DOHH2 (cell line): ENCODE measurements around the gene ZNF384.

Experiments
- H3F3A ChIP-seq: fragments of 200-600 bp; sonication (generic), shearing (Covaris generic); 2 replicates; pipeline ENCODE4 v1.6.0; 2016; ENCODE audit warnings: antibody characterized with exemption, mild to moderate bottlenecking; ENCODE audit not compliant: control insufficient read depth, insufficient read depth
- H3K27ac ChIP-seq: fragments of 200-600 bp; sonication (generic); 2 replicates; pipeline ENCODE4 v1.5.1; 2014; ENCODE audit warnings: low read depth, mild to moderate bottlenecking, low read length, moderate library complexity
- H3K27me3 ChIP-seq: fragments of 200-600 bp; sonication (generic); 2 replicates; pipeline ENCODE4 v1.6.1; 2014; ENCODE audit warnings: mild to moderate bottlenecking, low read length, mixed read lengths; ENCODE audit not compliant: control insufficient read depth
- H3K36me3 ChIP-seq: fragments of 200-600 bp; sonication (generic); 2 replicates; pipeline ENCODE4 v1.6.1; 2014; ENCODE audit warnings: mild to moderate bottlenecking, low read length, moderate library complexity, mixed read lengths; ENCODE audit not compliant: control insufficient read depth
- H3K4me1 ChIP-seq: fragments of 200-600 bp; sonication (generic); 2 replicates; pipeline ENCODE4 v1.6.1; 2014; ENCODE audit warnings: mild to moderate bottlenecking, low read length, mixed read lengths; ENCODE audit not compliant: control insufficient read depth
- H3K4me2 ChIP-seq: fragments of 200-600 bp; sonication (generic); 2 replicates; pipeline ENCODE4 v1.6.0; 2014; ENCODE audit warnings: mild to moderate bottlenecking, low read length, moderate library complexity
- H3K4me3 ChIP-seq: fragments of 200-600 bp; sonication (generic); 2 replicates; pipeline ENCODE4 v1.5.1; 2014; ENCODE audit warnings: mild to moderate bottlenecking, low read length, mixed read lengths
- H3K79me2 ChIP-seq: fragments of 200-600 bp; sonication (generic); 2 replicates; pipeline ENCODE4 v1.6.1; 2014; ENCODE audit warnings: mild to moderate bottlenecking, low read length, mixed read lengths; ENCODE audit not compliant: control insufficient read depth
- H3K9me2 ChIP-seq: fragments of 200-600 bp; sonication (generic); replicated peaks from 2 replicates; pipeline ENCODE4 v1.6.1; 2014; ENCODE audit warnings: mild to moderate bottlenecking, low read length, mixed read lengths; ENCODE audit not compliant: control insufficient read depth
- H3K9me3 ChIP-seq: fragments of 200-600 bp; sonication (generic); 2 replicates; pipeline ENCODE4 v1.6.1; 2014; ENCODE audit warnings: antibody characterized with exemption, low read length, mixed read lengths; ENCODE audit not compliant: control insufficient read depth, insufficient read depth
- H4K20me1 ChIP-seq: fragments of 200-600 bp; sonication (generic); 2 replicates; pipeline ENCODE4 v1.6.0; 2014; ENCODE audit warnings: low read depth, mild to moderate bottlenecking, antibody characterized with exemption, low read length, moderate library complexity; ENCODE audit not compliant: control insufficient read depth, insufficient read depth
- EZH2phosphoT487 ChIP-seq: fragments of 200-600 bp; sonication (generic); IDR thresholded peaks from 2 replicates; pipeline ENCODE4 v1.6.1; 2017; ENCODE audit warnings: borderline replicate concordance, mild to moderate bottlenecking, antibody characterized with exemption, low read length, moderate library complexity, mixed read lengths
- TF ChIP-seq, protein P1 (sequence below): fragments of 200-600 bp; sonication (generic); IDR thresholded peaks from one replicate; pipeline ENCODE4 v1.5.1; 2014; ENCODE audit warnings: antibody characterized with exemption, mild to moderate bottlenecking, low read depth, low read length; ENCODE audit not compliant: poor library complexity, severe bottlenecking

ZNF384 gene

DNA sequence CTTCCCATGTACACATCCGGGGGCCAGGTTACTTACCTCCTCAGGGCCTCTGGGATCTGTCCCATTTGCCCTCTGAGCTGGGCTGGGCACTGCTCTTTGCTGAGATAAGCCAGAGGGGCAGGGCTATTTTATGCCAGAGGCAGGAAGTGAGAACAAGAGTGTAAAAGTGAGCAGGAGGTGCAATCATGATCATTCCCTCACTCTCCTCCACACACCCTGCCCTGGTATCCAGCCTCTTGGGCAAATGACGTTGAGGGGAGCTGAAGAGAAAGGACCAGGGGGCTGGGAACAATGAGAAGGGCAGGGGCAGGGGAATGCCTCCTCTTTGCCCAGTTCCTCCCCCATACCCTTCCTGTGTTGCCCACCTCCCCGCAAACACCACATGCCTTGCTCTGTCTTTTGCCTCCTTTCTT, 57.6 kb downstream of the ZNF384 start:
- Histone ChIP-seq H3K79me2 (peaks cover 68% of the 10 kb centered on the region), H3K4me2 (peak overlapping the region; percentile 98), H4K20me1 (no peaks in the 10 kb centered on the region), H3K4me3 (peak overlapping the region; percentile 76), H3K27me3 (no peaks in the 10 kb centered on the region), H3K9me2 (no peaks in the 10 kb centered on the region), H3K9me3 (no peaks in the 10 kb centered on the region), H3K27ac (peak overlapping the region; percentile 95), H3K36me3 (peaks cover 19% of the 10 kb centered on the region), H3K4me1 (peaks cover 86% of the 10 kb centered on the region), H3F3A (peaks cover 20% of the 10 kb centered on the region)
- TF ChIP-seq, protein P1, sequence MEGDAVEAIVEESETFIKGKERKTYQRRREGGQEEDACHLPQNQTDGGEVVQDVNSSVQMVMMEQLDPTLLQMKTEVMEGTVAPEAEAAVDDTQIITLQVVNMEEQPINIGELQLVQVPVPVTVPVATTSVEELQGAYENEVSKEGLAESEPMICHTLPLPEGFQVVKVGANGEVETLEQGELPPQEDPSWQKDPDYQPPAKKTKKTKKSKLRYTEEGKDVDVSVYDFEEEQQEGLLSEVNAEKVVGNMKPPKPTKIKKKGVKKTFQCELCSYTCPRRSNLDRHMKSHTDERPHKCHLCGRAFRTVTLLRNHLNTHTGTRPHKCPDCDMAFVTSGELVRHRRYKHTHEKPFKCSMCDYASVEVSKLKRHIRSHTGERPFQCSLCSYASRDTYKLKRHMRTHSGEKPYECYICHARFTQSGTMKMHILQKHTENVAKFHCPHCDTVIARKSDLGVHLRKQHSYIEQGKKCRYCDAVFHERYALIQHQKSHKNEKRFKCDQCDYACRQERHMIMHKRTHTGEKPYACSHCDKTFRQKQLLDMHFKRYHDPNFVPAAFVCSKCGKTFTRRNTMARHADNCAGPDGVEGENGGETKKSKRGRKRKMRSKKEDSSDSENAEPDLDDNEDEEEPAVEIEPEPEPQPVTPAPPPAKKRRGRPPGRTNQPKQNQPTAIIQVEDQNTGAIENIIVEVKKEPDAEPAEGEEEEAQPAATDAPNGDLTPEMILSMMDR, result no peak
- TF ChIP-seq EZH2phosphoT487, result no peak

DNA sequence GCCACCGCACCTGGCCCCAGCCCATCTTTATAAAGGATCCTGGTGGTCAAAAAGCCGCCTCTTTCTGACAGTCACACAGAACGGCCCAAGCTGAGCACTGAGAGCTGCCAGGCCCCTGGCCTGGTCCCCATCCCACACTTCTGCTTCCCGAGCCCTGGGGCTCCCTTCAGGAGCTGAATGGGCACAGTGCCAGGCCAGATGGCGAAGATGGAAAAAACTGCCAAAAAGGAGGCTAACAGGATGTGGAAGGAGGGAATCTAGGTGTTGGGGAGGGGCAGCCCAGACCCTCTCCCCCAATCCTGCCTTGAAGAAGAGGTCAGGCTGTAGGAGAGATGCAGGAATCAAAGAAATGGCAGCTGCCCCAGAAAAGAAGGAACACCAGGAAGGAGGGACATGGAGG, 58.4 kb downstream of the ZNF384 start:
- Histone ChIP-seq H3K36me3 (peaks cover 22% of the 10 kb centered on the region), H3K79me2 (peaks cover 71% of the 10 kb centered on the region), H3K4me2 (peak overlapping the region; percentile 98), H3K27ac (peak overlapping the region; percentile 95), H3K4me3 (peak overlapping the region; percentile 76), H3K27me3 (no peaks in the 10 kb centered on the region), H4K20me1 (no peaks in the 10 kb centered on the region), H3K9me3 (no peaks in the 10 kb centered on the region), H3F3A (peaks cover 22% of the 10 kb centered on the region), H3K4me1 (peaks cover 87% of the 10 kb centered on the region), H3K9me2 (no peaks in the 10 kb centered on the region)
- no peak for TF ChIP-seq EZH2phosphoT487
- TF ChIP-seq, protein P1, result no peak

DNA sequence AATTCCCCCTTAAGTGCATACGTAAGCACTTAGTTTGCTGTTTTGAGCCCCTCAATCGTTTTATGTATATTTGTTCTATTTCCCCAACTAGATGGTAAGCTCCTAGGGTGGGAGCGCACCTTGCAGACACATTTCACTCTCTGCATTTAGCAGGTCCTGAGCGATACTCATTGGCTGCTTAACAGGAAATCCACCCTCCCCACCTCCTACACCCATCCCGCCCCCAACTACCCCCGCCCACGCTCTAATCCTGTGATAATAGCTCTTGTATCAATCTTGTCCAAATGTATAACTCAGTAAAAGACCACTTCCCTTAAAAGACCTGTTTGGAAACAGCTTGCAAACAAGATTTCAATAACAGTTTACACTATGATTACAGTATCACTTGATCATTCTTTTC, 61.6 kb downstream of the ZNF384 start:
- peaks cover 62% of the 10 kb centered on the region for H3K79me2 ChIP-seq
- peak overlapping the region; percentile 74 for H3K4me2 ChIP-seq
- peak overlapping the region; percentile 64 for H3K4me3 ChIP-seq

More for the DNA sequence above, 61.6 kb downstream of the ZNF384 start:
- peaks cover 32% of the 10 kb centered on the region for H3K36me3 ChIP-seq
- H3K27me3 ChIP-seq, result no peaks in the 10 kb centered on the region
- TF ChIP-seq, protein P1, result no peak
- TF ChIP-seq EZH2phosphoT487, result no peak
- no peaks in the 10 kb centered on the region for H4K20me1 ChIP-seq
- H3K27ac ChIP-seq, result peak overlapping the region; percentile 73
- no peaks in the 10 kb centered on the region for H3K9me3 ChIP-seq
- H3K9me2 ChIP-seq, result no peaks in the 10 kb centered on the region
- H3K4me1 ChIP-seq, result peaks cover 56% of the 10 kb centered on the region
- H3F3A ChIP-seq, result peaks cover 24% of the 10 kb centered on the region
